ENCODE data around the gene F12.

F12 gene

DNA sequence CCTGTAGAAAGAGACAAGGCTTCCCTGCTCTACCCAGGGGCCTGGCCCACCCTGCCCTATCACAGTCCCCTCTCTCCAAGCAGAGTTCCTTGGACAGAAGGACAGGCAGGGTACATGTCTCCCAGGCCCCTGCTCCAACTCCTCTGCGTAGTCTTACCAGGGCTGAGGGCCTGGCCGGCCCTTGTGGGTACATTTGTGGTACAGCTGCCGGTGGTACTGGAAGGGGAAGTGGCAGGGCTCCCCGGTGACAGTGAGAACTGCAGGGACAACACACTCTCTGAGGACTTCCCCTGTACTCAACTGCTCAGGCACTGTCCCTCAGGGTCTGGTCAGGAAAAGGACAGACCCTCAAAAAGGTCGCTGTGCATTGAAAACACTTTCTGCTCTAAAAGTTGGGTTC is 3.6 kb downstream of the F12 start:
- TF ChIP-seq, protein P1, sequence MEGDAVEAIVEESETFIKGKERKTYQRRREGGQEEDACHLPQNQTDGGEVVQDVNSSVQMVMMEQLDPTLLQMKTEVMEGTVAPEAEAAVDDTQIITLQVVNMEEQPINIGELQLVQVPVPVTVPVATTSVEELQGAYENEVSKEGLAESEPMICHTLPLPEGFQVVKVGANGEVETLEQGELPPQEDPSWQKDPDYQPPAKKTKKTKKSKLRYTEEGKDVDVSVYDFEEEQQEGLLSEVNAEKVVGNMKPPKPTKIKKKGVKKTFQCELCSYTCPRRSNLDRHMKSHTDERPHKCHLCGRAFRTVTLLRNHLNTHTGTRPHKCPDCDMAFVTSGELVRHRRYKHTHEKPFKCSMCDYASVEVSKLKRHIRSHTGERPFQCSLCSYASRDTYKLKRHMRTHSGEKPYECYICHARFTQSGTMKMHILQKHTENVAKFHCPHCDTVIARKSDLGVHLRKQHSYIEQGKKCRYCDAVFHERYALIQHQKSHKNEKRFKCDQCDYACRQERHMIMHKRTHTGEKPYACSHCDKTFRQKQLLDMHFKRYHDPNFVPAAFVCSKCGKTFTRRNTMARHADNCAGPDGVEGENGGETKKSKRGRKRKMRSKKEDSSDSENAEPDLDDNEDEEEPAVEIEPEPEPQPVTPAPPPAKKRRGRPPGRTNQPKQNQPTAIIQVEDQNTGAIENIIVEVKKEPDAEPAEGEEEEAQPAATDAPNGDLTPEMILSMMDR (IDR thresholded peaks at IDR 0.05; ENCODE audit: low read length) = no peak
- TF ChIP-seq EZH2 (IDR thresholded peaks at IDR 0.05; ENCODE audit: borderline replicate concordance, low read length) = no peak
- Histone ChIP-seq H3K4me2 (ENCODE audit: low read length) (no peak overlapping the region), H3K4me1 (ENCODE audit: insufficient read depth, low read length, severe bottlenecking) (peaks cover 34% of the 10 kb centered on the region), H3K9me2 (ENCODE audit: low read depth, low read length) (no peaks in the 10 kb centered on the region), H3K36me3 (ENCODE audit: insufficient read depth, low read length) (no peaks in the 10 kb centered on the region), H4K20me1 (ENCODE audit: insufficient read depth, low read length) (no peaks in the 10 kb centered on the region), H3K9me3 (ENCODE audit: low read length) (no peaks in the 10 kb centered on the region), H3K4me3 (ENCODE audit: low read depth, low read length, poor library complexity, severe bottlenecking) (no peak overlapping the region), H3K27me3 (ENCODE audit: insufficient read depth, low read length) (peaks cover 12% of the 10 kb centered on the region; the same call in 1 of the 2 replicates), H2AFZ (ENCODE audit: low read length) (no peak overlapping the region), H3K27ac (ENCODE audit: low read depth, low read length, poor library complexity, severe bottlenecking) (no peak overlapping the region), H3K9ac (ENCODE audit: low read length) (no peak overlapping the region), H3K79me2 (ENCODE audit: insufficient read depth, low read length) (no peaks in the 10 kb centered on the region), H3F3A (ENCODE audit: insufficient read depth, low read length) (0 out of 2 replicates have a peak, but pooled peaks cover 4% of the 10 kb centered on the region)

DNA sequence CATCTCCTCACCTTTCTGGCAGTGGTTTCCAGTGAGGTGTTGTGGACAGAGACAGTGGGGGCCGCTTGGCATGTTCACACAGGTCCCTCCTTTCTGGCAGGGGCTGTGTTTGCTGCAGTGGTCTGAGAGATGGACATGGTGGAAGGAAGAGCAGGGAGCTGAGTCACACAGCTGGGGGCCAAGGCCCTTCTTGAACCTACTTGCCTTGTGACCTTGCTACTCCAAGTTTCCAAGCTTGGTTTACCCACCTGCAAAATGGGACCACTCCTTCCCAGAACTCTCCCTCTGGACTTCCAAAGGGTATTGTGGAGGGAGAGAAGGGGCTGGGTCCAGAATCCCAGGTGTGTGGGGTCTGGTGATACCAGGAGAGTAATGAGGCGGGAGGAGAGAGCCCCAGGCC is 4.1 kb downstream of the F12 start:
- H3K9me2 ChIP-seq (ENCODE audit: low read depth, low read length) = no peaks in the 10 kb centered on the region
- no peaks in the 10 kb centered on the region for H4K20me1 ChIP-seq (ENCODE audit: insufficient read depth, low read length)
- H3K36me3 ChIP-seq (ENCODE audit: insufficient read depth, low read length) = no peaks in the 10 kb centered on the region
- no peak overlapping the region for H3K27ac ChIP-seq (ENCODE audit: low read depth, low read length, poor library complexity, severe bottlenecking)
- peaks cover 12% of the 10 kb centered on the region; the same call in 1 of the 2 replicates for H3K27me3 ChIP-seq (ENCODE audit: insufficient read depth, low read length)
- H2AFZ ChIP-seq (ENCODE audit: low read length) = no peak overlapping the region
- H3K79me2 ChIP-seq (ENCODE audit: insufficient read depth, low read length) = no peaks in the 10 kb centered on the region
- H3K9me3 ChIP-seq (ENCODE audit: low read length) = no peaks in the 10 kb centered on the region
- H3K4me2 ChIP-seq (ENCODE audit: low read length) = no peak overlapping the region
- no peak for TF ChIP-seq EZH2 (IDR thresholded peaks at IDR 0.05; ENCODE audit: borderline replicate concordance, low read length)
- TF ChIP-seq, protein P1 (IDR thresholded peaks at IDR 0.05; ENCODE audit: low read length) = no peak
- 0 out of 2 replicates have a peak, but pooled peaks cover 4% of the 10 kb centered on the region for H3F3A ChIP-seq (ENCODE audit: insufficient read depth, low read length)
- peaks cover 34% of the 10 kb centered on the region for H3K4me1 ChIP-seq (ENCODE audit: insufficient read depth, low read length, severe bottlenecking)
- no peak overlapping the region for H3K4me3 ChIP-seq (ENCODE audit: low read depth, low read length, poor library complexity, severe bottlenecking)
- H3K9ac ChIP-seq (ENCODE audit: low read length) = no peak overlapping the region

DNA sequence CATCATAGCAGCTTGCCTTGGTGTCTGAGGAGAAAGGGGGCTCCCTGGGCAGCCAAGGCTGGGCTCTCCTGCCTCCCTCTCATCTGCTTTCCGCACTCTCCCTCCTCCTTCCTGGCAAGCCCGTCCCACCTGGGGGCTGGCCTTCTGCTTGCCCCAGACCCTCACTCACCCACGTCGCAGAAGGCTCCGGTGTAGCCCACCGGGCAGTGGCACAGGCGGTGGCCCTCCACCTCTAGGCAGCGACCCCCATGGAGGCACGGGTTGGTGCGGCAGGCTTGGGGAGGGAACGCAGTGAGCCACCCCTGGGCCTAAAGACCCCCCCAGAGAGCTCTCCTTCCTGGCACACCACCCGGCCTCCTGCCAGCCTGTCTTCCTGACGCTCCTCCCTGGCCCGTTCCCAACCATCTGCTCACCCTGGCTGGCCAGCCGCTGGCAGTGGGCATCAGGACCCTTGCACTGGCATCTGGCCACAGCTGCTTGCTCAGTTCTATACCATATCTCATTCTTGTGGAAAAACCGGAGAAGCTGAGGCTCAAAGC is 4.7 kb downstream of the F12 start:
- H3K27ac ChIP-seq (ENCODE audit: low read depth, low read length, poor library complexity, severe bottlenecking) = no peak overlapping the region
- no peak for TF ChIP-seq EZH2 (IDR thresholded peaks at IDR 0.05; ENCODE audit: borderline replicate concordance, low read length)
- TF ChIP-seq, protein P1 (IDR thresholded peaks at IDR 0.05; ENCODE audit: low read length) = no peak
- H3K36me3 ChIP-seq (ENCODE audit: insufficient read depth, low read length) = no peaks in the 10 kb centered on the region
- peak overlapping the region; percentile 81 for H3K4me2 ChIP-seq (ENCODE audit: low read length)
- peaks cover 12% of the 10 kb centered on the region; the same call in 1 of the 2 replicates for H3K27me3 ChIP-seq (ENCODE audit: insufficient read depth, low read length)
- 0 out of 2 replicates have a peak, but pooled peaks cover 4% of the 10 kb centered on the region for H3F3A ChIP-seq (ENCODE audit: insufficient read depth, low read length)
- no peaks in the 10 kb centered on the region for H3K79me2 ChIP-seq (ENCODE audit: insufficient read depth, low read length)
- no peak overlapping the region for H2AFZ ChIP-seq (ENCODE audit: low read length)
- H3K4me1 ChIP-seq (ENCODE audit: insufficient read depth, low read length, severe bottlenecking) = peaks cover 34% of the 10 kb centered on the region
- peak overlapping the region; percentile 16; the same call in 1 of the 2 replicates for H3K9ac ChIP-seq (ENCODE audit: low read length)
- no peaks in the 10 kb centered on the region for H3K9me2 ChIP-seq (ENCODE audit: low read depth, low read length)
- H3K9me3 ChIP-seq (ENCODE audit: low read length) = no peaks in the 10 kb centered on the region
- peak overlapping the region; percentile 61 for H3K4me3 ChIP-seq (ENCODE audit: low read depth, low read length, poor library complexity, severe bottlenecking)
- H4K20me1 ChIP-seq (ENCODE audit: insufficient read depth, low read length) = no peaks in the 10 kb centered on the region

All from OCI-LY1 (cell line).